HepG2 (cell line): ENCODE data around the gene STOML2. TPM values are rescaled to one million over a fixed set of nuclear protein-coding genes. Genes with fewer than 3 reads are reported as not detected.

ENCODE experiments used
- ARNTL ChIP-seq: sonication (generic); formaldehyde crosslinking; IDR thresholded peaks from 2 replicates; pipeline ENCODE4 v1.4.0; 2020; ENCODE audit warnings: mild to moderate bottlenecking, missing genetic modification reagents
- ATF7-NPFF ChIP-seq: sonication (generic); formaldehyde crosslinking; IDR thresholded peaks from 2 replicates; pipeline ENCODE4 v1.8.1; 2023; ENCODE audit warnings: mild to moderate bottlenecking, low read depth, missing genetic modification reagents, moderate library complexity
- BRD4 ChIP-seq: sonication (generic); formaldehyde crosslinking; IDR thresholded peaks from 2 replicates; pipeline ENCODE4 v1.4.0; 2020; ENCODE audit warnings: missing genetic modification reagents
- CC2D1A ChIP-seq: sonication (generic); formaldehyde crosslinking; IDR thresholded peaks from 2 replicates; pipeline ENCODE4 v1.8.1; 2023; ENCODE audit warnings: mild to moderate bottlenecking, missing genetic modification reagents
- DRAP1 ChIP-seq: IDR thresholded peaks from 2 replicates; pipeline ENCODE4 v1.6.1; 2016; ENCODE audit warnings: missing genetic modification reagents, missing compliant biosample characterization
- MAFG ChIP-seq: sonication (generic); formaldehyde crosslinking; IDR thresholded peaks from 2 replicates; pipeline ENCODE4 v1.5.1; 2020; ENCODE audit warnings: mild to moderate bottlenecking, missing genetic modification reagents
- ONECUT2 ChIP-seq: sonication (generic); formaldehyde crosslinking; IDR thresholded peaks from 2 replicates; pipeline ENCODE4 v1.4.0; 2020; ENCODE audit warnings: missing genetic modification reagents
- PHF8 ChIP-seq: sonication (generic); formaldehyde crosslinking; IDR thresholded peaks from 2 replicates; pipeline ENCODE4 v1.5.0; 2020; ENCODE audit warnings: missing genetic modification reagents
- RORA ChIP-seq: sonication (generic); formaldehyde crosslinking; IDR thresholded peaks from 2 replicates; pipeline ENCODE4 v1.5.0; 2020; ENCODE audit warnings: mild to moderate bottlenecking, missing genetic modification reagents, moderate library complexity
- SSRP1 ChIP-seq: IDR thresholded peaks from 2 replicates; pipeline ENCODE4 v1.6.1; 2016; ENCODE audit warnings: control low read depth
- TBX3 ChIP-seq: fragments of 450-650 bp; IDR thresholded peaks from 2 replicates; pipeline ENCODE4 v1.6.1; 2017; ENCODE audit warnings: antibody characterized with exemption, mild to moderate bottlenecking, inconsistent platforms, borderline replicate concordance
- TEAD3 ChIP-seq: optimal IDR thresholded peaks from 2 replicates; pipeline ENCODE3; 2016; ENCODE audit warnings: borderline replicate concordance
- TGIF2 ChIP-seq: IDR thresholded peaks from 2 replicates; pipeline ENCODE4 v1.6.1; 2016; ENCODE audit warnings: control low read depth, missing compliant biosample characterization
- XRCC5 ChIP-seq: fragments of 200-400 bp; formaldehyde crosslinking; optimal IDR thresholded peaks from 2 replicates; pipeline ENCODE3; 2017; ENCODE audit warnings: mild to moderate bottlenecking, low read length
- YEATS4 ChIP-seq: sonication (generic); formaldehyde crosslinking; IDR thresholded peaks from 2 replicates; pipeline ENCODE4 v1.4.0; 2020; ENCODE audit warnings: missing genetic modification reagents, borderline replicate concordance
- ZBTB38 ChIP-seq: sonication (generic); formaldehyde crosslinking; IDR thresholded peaks from 2 replicates; pipeline ENCODE4 v1.5.1; 2020; ENCODE audit warnings: mild to moderate bottlenecking, missing genetic modification reagents
- ZBTB7B ChIP-seq: sonication (generic); formaldehyde crosslinking; IDR thresholded peaks from 2 replicates; pipeline ENCODE4 v1.4.0; 2020; ENCODE audit warnings: missing genetic modification reagents
- ZFP36L2 ChIP-seq: sonication (generic); formaldehyde crosslinking; IDR thresholded peaks from 2 replicates; pipeline ENCODE4 v1.4.0; 2020; ENCODE audit warnings: missing genetic modification reagents
- ZNF10 ChIP-seq: sonication (generic); formaldehyde crosslinking; IDR thresholded peaks from 2 replicates; pipeline ENCODE4 v1.4.0; 2020; ENCODE audit warnings: mild to moderate bottlenecking, low read depth, missing genetic modification reagents, borderline replicate concordance
- ZNF138 ChIP-seq: sonication (generic); formaldehyde crosslinking; IDR thresholded peaks from 2 replicates; pipeline ENCODE4 v1.5.0; 2020; ENCODE audit warnings: mild to moderate bottlenecking, low read depth, missing genetic modification reagents
- ZNF263 ChIP-seq: sonication (generic); formaldehyde crosslinking; IDR thresholded peaks from 2 replicates; pipeline ENCODE4 v1.4.0; 2020; ENCODE audit warnings: missing genetic modification reagents
- ZNF678 ChIP-seq: sonication (generic); formaldehyde crosslinking; IDR thresholded peaks from 2 replicates; pipeline ENCODE4 v1.4.0; 2020; ENCODE audit warnings: mild to moderate bottlenecking, missing genetic modification reagents
- polyA plus RNA-seq, 8 experiments: library from polyadenylated mRNA; depleted of rRNA in 3 of 8; stranded (reverse) in 7 of 8; unstranded in 1 of 8; fragments of >200 nt; fragmentation: Illumina TruSeq in 4 of 8; extraction: Trizol in 4 of 8; gene quantifications; 2 replicates each; pipeline versions ENCODE4 v1.2.1 to v1.2.3, GENCODE V29; 2011 to 2016; ENCODE audit warnings: low read depth in 4 of 8, missing spikeins in 1 of 8, mixed read lengths in 1 of 8; ENCODE audit not compliant: insufficient read depth in 1 of 8
- total RNA-seq, 5 experiments: library from RNA; depleted of rRNA; stranded (reverse); fragments of >200 nt; fragmentation: Illumina TruSeq; extraction: Trizol; gene quantifications; 2 replicates each; pipeline ENCODE4 v1.2.3, GENCODE V29; 2016; ENCODE audit warnings: low read depth in 1 of 5
- TF ChIP-seq, protein P1 (sequence below): sonication (generic); formaldehyde crosslinking; IDR thresholded peaks from 2 replicates; pipeline ENCODE4 v1.4.0; 2020; ENCODE audit warnings: missing genetic modification reagents
- TF ChIP-seq, protein P2 (sequence below): sonication (generic); formaldehyde crosslinking; conservative IDR thresholded peaks from 2 replicates; pipeline ENCODE4 v1.8.1; 2023; ENCODE audit warnings: missing genetic modification reagents

STOML2 gene
- total and polyA plus RNA-seq, 2 of the 13 experiments (the other 11 are each of a cell fraction or from before 2014, with no cell fraction given), result 245 to 250 TPM

DNA sequence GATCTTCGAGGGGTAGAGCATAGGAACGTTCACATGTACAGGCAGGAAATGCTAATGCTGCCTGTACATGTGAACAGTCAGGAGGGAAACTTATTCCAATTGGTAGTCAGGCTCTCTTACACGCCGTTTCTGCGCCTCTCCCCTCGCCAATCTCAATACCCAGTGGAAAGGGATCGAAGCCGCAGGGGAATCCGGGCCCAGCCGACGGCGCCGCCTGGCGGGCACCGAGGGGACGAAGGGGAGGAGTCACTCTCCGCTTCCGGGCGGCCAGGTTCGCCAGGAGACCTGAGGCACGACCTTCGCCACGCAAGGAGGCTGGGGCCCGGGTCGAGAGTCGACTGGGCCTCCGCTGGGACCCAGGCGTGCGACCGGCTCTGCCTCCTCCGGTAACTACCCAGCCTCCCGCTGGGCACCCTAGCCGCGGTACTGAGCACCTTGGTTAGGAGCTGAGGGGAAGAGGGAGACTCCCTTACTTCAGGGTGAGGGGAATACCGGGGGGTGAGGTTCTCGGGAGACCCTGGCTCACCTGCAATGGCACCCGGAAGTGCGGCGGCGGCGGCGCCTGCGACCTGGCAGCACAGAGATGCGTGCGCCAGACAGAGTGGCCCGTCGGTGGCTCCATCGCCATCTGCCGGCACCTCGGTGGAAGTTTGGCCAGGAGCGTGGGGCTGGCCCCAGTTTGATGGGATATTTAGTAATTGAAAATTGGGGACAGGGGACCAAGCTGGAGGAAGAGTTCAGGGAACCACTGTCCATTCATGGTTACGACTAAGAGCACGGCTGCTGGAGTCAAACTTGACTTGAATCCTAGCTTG lies 6.7 kb downstream of the STOML2 start, which contains the start of gene PIGO (continued):
- TF ChIP-seq, protein P1, sequence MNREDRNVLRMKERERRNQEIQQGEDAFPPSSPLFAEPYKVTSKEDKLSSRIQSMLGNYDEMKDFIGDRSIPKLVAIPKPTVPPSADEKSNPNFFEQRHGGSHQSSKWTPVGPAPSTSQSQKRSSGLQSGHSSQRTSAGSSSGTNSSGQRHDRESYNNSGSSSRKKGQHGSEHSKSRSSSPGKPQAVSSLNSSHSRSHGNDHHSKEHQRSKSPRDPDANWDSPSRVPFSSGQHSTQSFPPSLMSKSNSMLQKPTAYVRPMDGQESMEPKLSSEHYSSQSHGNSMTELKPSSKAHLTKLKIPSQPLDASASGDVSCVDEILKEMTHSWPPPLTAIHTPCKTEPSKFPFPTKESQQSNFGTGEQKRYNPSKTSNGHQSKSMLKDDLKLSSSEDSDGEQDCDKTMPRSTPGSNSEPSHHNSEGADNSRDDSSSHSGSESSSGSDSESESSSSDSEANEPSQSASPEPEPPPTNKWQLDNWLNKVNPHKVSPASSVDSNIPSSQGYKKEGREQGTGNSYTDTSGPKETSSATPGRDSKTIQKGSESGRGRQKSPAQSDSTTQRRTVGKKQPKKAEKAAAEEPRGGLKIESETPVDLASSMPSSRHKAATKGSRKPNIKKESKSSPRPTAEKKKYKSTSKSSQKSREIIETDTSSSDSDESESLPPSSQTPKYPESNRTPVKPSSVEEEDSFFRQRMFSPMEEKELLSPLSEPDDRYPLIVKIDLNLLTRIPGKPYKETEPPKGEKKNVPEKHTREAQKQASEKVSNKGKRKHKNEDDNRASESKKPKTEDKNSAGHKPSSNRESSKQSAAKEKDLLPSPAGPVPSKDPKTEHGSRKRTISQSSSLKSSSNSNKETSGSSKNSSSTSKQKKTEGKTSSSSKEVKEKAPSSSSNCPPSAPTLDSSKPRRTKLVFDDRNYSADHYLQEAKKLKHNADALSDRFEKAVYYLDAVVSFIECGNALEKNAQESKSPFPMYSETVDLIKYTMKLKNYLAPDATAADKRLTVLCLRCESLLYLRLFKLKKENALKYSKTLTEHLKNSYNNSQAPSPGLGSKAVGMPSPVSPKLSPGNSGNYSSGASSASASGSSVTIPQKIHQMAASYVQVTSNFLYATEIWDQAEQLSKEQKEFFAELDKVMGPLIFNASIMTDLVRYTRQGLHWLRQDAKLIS (CRISPR knock-in tag), result 0 out of 2 replicates have a peak, but pooled peaks have one; percentile 35
- 0 out of 2 replicates have a peak, but pooled peaks have one; percentile 41 for TF ChIP-seq SSRP1 (CRISPR knock-in tag)
- TF ChIP-seq TGIF2 (CRISPR knock-in tag), result no peak
- peak; percentile 64; the same call in 1 of the 2 replicates for TF ChIP-seq ZBTB7B (CRISPR knock-in tag)
- TF ChIP-seq ZBTB38, result peak; percentile 37; the same call in 1 of the 2 replicates
- peak; percentile 100 for TF ChIP-seq YEATS4 (CRISPR knock-in tag)
- no peak; the same call in 1 of the 2 replicates for TF ChIP-seq TBX3
- TF ChIP-seq, protein P2, sequence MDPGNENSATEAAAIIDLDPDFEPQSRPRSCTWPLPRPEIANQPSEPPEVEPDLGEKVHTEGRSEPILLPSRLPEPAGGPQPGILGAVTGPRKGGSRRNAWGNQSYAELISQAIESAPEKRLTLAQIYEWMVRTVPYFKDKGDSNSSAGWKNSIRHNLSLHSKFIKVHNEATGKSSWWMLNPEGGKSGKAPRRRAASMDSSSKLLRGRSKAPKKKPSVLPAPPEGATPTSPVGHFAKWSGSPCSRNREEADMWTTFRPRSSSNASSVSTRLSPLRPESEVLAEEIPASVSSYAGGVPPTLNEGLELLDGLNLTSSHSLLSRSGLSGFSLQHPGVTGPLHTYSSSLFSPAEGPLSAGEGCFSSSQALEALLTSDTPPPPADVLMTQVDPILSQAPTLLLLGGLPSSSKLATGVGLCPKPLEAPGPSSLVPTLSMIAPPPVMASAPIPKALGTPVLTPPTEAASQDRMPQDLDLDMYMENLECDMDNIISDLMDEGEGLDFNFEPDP (CRISPR knock-in tag), result no peak
- TF ChIP-seq PHF8 (CRISPR knock-in tag), result peak; percentile 100
- peak; percentile 88 for TF ChIP-seq ZNF263
- no peak for TF ChIP-seq MAFG (CRISPR knock-in tag)
- peak; percentile 91 for TF ChIP-seq ATF7-NPFF (CRISPR knock-in tag)
- 0 out of 2 replicates have a peak, but pooled peaks have one; percentile 20 for TF ChIP-seq ZFP36L2 (CRISPR knock-in tag)
- no peak for TF ChIP-seq ZNF678 (CRISPR knock-in tag)
- TF ChIP-seq BRD4, result peak; percentile 88; the same call in 1 of the 2 replicates
- TF ChIP-seq RORA (CRISPR knock-in tag), result no peak
- TF ChIP-seq DRAP1 (CRISPR knock-in tag), result peak; percentile 66
- TF ChIP-seq ZNF138 (CRISPR knock-in tag), result peak; percentile 90; the same call in 1 of the 2 replicates
- TF ChIP-seq ONECUT2 (CRISPR knock-in tag), result no peak
- TF ChIP-seq CC2D1A (CRISPR knock-in tag), result no peak
- TF ChIP-seq ZNF10 (CRISPR knock-in tag), result no peak
- peak; percentile 96 for TF ChIP-seq XRCC5
- TF ChIP-seq TEAD3 (CRISPR knock-in tag), result peak; percentile 71
- TF ChIP-seq ARNTL, result peak; percentile 72
